Trophoblast cell (in vitro differentiated cells and primary cell): ENCODE results near the gene NSG1.

ENCODE experiments used
- DNase-seq, 2 donors: peaks; one replicate each; pipeline ENCODE4 v3.0.0-alpha.2; 2016
- H2AFZ ChIP-seq: 2 replicates; pipeline ENCODE4 v1.6.1; 2013; ENCODE audit warnings: low read length, moderate library complexity, mild to moderate bottlenecking; ENCODE audit not compliant: insufficient read depth, poor library complexity
- H2AK5ac ChIP-seq: 2 replicates; pipeline ENCODE4 v1.6.1; 2013; ENCODE audit warnings: mild to moderate bottlenecking, low read length
- H2BK120ac ChIP-seq: 2 replicates; pipeline ENCODE4 v1.6.1; 2013; ENCODE audit warnings: low read length, mild to moderate bottlenecking, moderate library complexity; ENCODE audit not compliant: insufficient read depth, poor library complexity
- H2BK12ac ChIP-seq: 2 replicates; pipeline ENCODE4 v1.6.1; 2013; ENCODE audit warnings: mild to moderate bottlenecking, low read length, moderate library complexity
- H2BK5ac ChIP-seq: 2 replicates; pipeline ENCODE4 v1.6.1; 2013; ENCODE audit warnings: low read length, low read depth, moderate library complexity, mild to moderate bottlenecking; ENCODE audit not compliant: poor library complexity
- H3K14ac ChIP-seq: 2 replicates; pipeline ENCODE4 v1.6.1; 2013; ENCODE audit warnings: mild to moderate bottlenecking, low read length
- H3K18ac ChIP-seq: 2 replicates; pipeline ENCODE4 v1.6.1; 2013; ENCODE audit warnings: mild to moderate bottlenecking, low read length
- H3K23ac ChIP-seq: 2 replicates; pipeline ENCODE4 v1.6.1; 2013; ENCODE audit warnings: low read length
- H3K27ac ChIP-seq: 2 replicates; pipeline ENCODE4 v1.5.1; 2013; ENCODE audit warnings: low read depth, mild to moderate bottlenecking, inconsistent platforms, low read length, moderate library complexity
- H3K27me3 ChIP-seq: 2 replicates; pipeline ENCODE4 v1.6.1; 2013; ENCODE audit warnings: inconsistent platforms, mild to moderate bottlenecking, low read length, moderate library complexity; ENCODE audit not compliant: insufficient read depth
- H3K36me3 ChIP-seq, 2 experiments: 1 replicate in 1 of 2; 2 replicates in 1 of 2; pipeline ENCODE4 v1.6.1; 2013; ENCODE audit warnings: low read length in 2 of 2, mild to moderate bottlenecking in 2 of 2, moderate library complexity in 1 of 2; ENCODE audit not compliant: insufficient read depth in 2 of 2, control insufficient read depth in 1 of 2
- H3K4ac ChIP-seq: 2 replicates; pipeline ENCODE4 v1.6.1; 2013; ENCODE audit warnings: low read depth, mild to moderate bottlenecking, low read length, moderate library complexity
- H3K4me1 ChIP-seq, 2 experiments: 1 replicate in 1 of 2; 2 replicates in 1 of 2; pipeline ENCODE4 v1.6.1; 2013; ENCODE audit warnings: low read length in 2 of 2, mild to moderate bottlenecking in 2 of 2, moderate library complexity in 1 of 2; ENCODE audit not compliant: insufficient read depth in 2 of 2, control insufficient read depth in 1 of 2
- H3K4me2 ChIP-seq: 2 replicates; pipeline ENCODE4 v1.6.1; 2013; ENCODE audit warnings: inconsistent platforms, mild to moderate bottlenecking, low read length, moderate library complexity
- H3K4me3 ChIP-seq: 2 replicates; pipeline ENCODE4 v1.5.1; 2013; ENCODE audit warnings: mild to moderate bottlenecking, low read depth, low read length, inconsistent platforms
- H3K79me1 ChIP-seq: one replicate; pipeline ENCODE4 v1.6.1; 2013; ENCODE audit warnings: low read length
- H3K79me2 ChIP-seq: 2 replicates; pipeline ENCODE4 v1.6.1; 2013; ENCODE audit warnings: low read length, mild to moderate bottlenecking; ENCODE audit not compliant: control insufficient read depth, insufficient read depth, poor library complexity
- H3K9ac ChIP-seq: 2 replicates; pipeline ENCODE4 v1.6.1; 2013; ENCODE audit warnings: mild to moderate bottlenecking, low read length
- H3K9me3 ChIP-seq: 2 replicates; pipeline ENCODE4 v1.6.1; 2013; ENCODE audit warnings: low read depth, mild to moderate bottlenecking, control low read depth, inconsistent platforms, low read length; ENCODE audit not compliant: insufficient read depth
- H4K12ac ChIP-seq: 2 replicates; pipeline ENCODE4 v1.6.1; 2013; ENCODE audit warnings: low read depth, mild to moderate bottlenecking, low read length, moderate library complexity
- H4K8ac ChIP-seq: 2 replicates; pipeline ENCODE4 v1.6.1; 2013; ENCODE audit warnings: low read depth, mild to moderate bottlenecking, low read length, moderate library complexity
- H4K91ac ChIP-seq: one replicate; pipeline ENCODE4 v1.6.1; 2013; ENCODE audit warnings: low read depth, mild to moderate bottlenecking, low read length, moderate library complexity
- WGBS: extraction: QIAGEN DNeasy Blood & Tissue Kit; methylation state at CpG from one replicate; pipeline ENCODE4 v1.1.7; 2013; ENCODE audit warnings: missing lambda C conversion rate; ENCODE audit not compliant: insufficient read length, insufficient coverage; ENCODE audit errors: extremely low coverage; 5-methylcytosine and 5-hydroxymethylcytosine counted together

Gene NSG1

GRCh38 chr4:4410271-4410670, 23.4 kb downstream of the NSG1 start:
- no peak overlapping the region for H4K91ac ChIP-seq
- no CpG with 5 or more reads among the region's 15 CpGs for WGBS
- H4K12ac ChIP-seq: no peak overlapping the region
- H3K9me3 ChIP-seq: peaks cover 2% of the 10 kb centered on the region
- no peak overlapping the region for H3K4me3 ChIP-seq
- no peak overlapping the region for H2BK120ac ChIP-seq
- no peaks in the 10 kb centered on the region for H3K27me3 ChIP-seq
- H2BK12ac ChIP-seq: no peak overlapping the region
- no peak for DNase-seq
- no peak overlapping the region for H3K23ac ChIP-seq
- H4K8ac ChIP-seq: no peak overlapping the region
- H3K9ac ChIP-seq: no peak overlapping the region
- H3K4me2 ChIP-seq: no peak overlapping the region
- no peak overlapping the region for H2BK5ac ChIP-seq
- H2AK5ac ChIP-seq: no peak overlapping the region
- no peaks in the 10 kb centered on the region for H3K79me2 ChIP-seq
- H3K79me1 ChIP-seq: no peaks in the 10 kb centered on the region
- H3K27ac ChIP-seq: no peak overlapping the region
- H3K4ac ChIP-seq: no peak overlapping the region
- peaks cover 17 to 26% of the 10 kb centered on the region in 2 experiments for H3K36me3 ChIP-seq
- H2AFZ ChIP-seq: no peak overlapping the region
- H3K4me1 ChIP-seq: peaks cover 0 to 7% of the 10 kb centered on the region in 2 experiments
- H3K18ac ChIP-seq: no peak overlapping the region
- no peak overlapping the region for H3K14ac ChIP-seq

- Histone ChIP-seq H2BK5ac (no peak overlapping the region), H2AK5ac (no peak overlapping the region), H3K14ac (no peak overlapping the region), H4K91ac (no peak overlapping the region), H3K4me2 (no peak overlapping the region), H3K27ac (no peak overlapping the region), H3K23ac (no peak overlapping the region), H3K18ac (no peak overlapping the region), H4K8ac (no peak overlapping the region), H3K9ac (no peak overlapping the region), H3K27me3 (no peaks in the 10 kb centered on the region), H3K4me1 (peaks cover 0 to 1% of the 10 kb centered on the region in 2 experiments), H2BK12ac (no peak overlapping the region), H3K79me1 (no peaks in the 10 kb centered on the region), H2BK120ac (no peak overlapping the region), H4K12ac (no peak overlapping the region), H3K4me3 (no peak overlapping the region), H3K4ac (no peak overlapping the region), H3K79me2 (no peaks in the 10 kb centered on the region), H3K36me3 (peaks cover 26 to 37% of the 10 kb centered on the region in 2 experiments), H2AFZ (no peak overlapping the region), H3K9me3 (peaks cover 7% of the 10 kb centered on the region)
- no CpG with 5 or more reads among the region's 15 CpGs for WGBS
- DNase-seq: no peak
These were observed 25.0 kb downstream of the NSG1 start for GRCh38 chr4:4411906-4412305.

- Histone ChIP-seq H3K23ac (no peak overlapping the region), H3K4me2 (no peak overlapping the region), H3K4me3 (no peak overlapping the region), H3K9ac (no peak overlapping the region), H3K4me1 (no peaks in the 10 kb centered on the region), H3K27me3 (no peaks in the 10 kb centered on the region), H4K8ac (no peak overlapping the region), H4K91ac (no peak overlapping the region), H3K79me1 (no peaks in the 10 kb centered on the region), H2AFZ (no peak overlapping the region), H3K36me3 (peaks cover 31 to 43% of the 10 kb centered on the region in 2 experiments), H2AK5ac (no peak overlapping the region), H2BK5ac (no peak overlapping the region), H3K27ac (no peak overlapping the region), H2BK120ac (no peak overlapping the region), H3K9me3 (peaks cover 7% of the 10 kb centered on the region), H2BK12ac (no peak overlapping the region), H3K18ac (no peak overlapping the region), H4K12ac (no peak overlapping the region), H3K14ac (no peak overlapping the region), H3K4ac (no peak overlapping the region), H3K79me2 (no peaks in the 10 kb centered on the region)
- no CpG with 5 or more reads among the region's 19 CpGs for WGBS
- DNase-seq: no peak
These were observed 25.9 kb downstream of the NSG1 start for GRCh38 chr4:4412641-4413372.

GRCh38 chr4:4413373-4413725, 26.4 kb downstream of the NSG1 start:
- no peak overlapping the region for H4K8ac ChIP-seq
- H2BK120ac ChIP-seq: no peak overlapping the region
- H3K4me1 ChIP-seq: no peaks in the 10 kb centered on the region
- no peak overlapping the region for H2AFZ ChIP-seq
- no peak overlapping the region for H3K14ac ChIP-seq
- H3K4me2 ChIP-seq: no peak overlapping the region
- no peak overlapping the region for H2BK12ac ChIP-seq
- no peak overlapping the region for H2BK5ac ChIP-seq
- peaks cover 34 to 46% of the 10 kb centered on the region in 2 experiments for H3K36me3 ChIP-seq
- no peaks in the 10 kb centered on the region for H3K79me1 ChIP-seq
- H3K9ac ChIP-seq: no peak overlapping the region
- no peak overlapping the region for H3K4me3 ChIP-seq
- H3K4ac ChIP-seq: no peak overlapping the region
- H4K91ac ChIP-seq: no peak overlapping the region
- H3K18ac ChIP-seq: no peak overlapping the region
- H3K23ac ChIP-seq: no peak overlapping the region
- no peak overlapping the region for H4K12ac ChIP-seq
- no peaks in the 10 kb centered on the region for H3K79me2 ChIP-seq
- WGBS: no CpG with 5 or more reads among the region's 10 CpGs
- no peak for DNase-seq
- no peak overlapping the region for H2AK5ac ChIP-seq
- no peaks in the 10 kb centered on the region for H3K27me3 ChIP-seq
- peaks cover 7% of the 10 kb centered on the region for H3K9me3 ChIP-seq
- no peak overlapping the region for H3K27ac ChIP-seq
